Hepatocyte (in vitro differentiated cells): ENCODE results near the gene ANKRD44. TPM values are rescaled to one million over a fixed set of nuclear protein-coding genes. Genes with fewer than 3 reads are reported as not detected.

Experiments used
- DNase-seq: peaks from one replicate; pipeline ENCODE4 v3.0.0-alpha.2; 2016; ENCODE audit warnings: low spot score
- H2AFZ ChIP-seq: fragments of 200-600 bp; sonication (generic); 2 replicates; pipeline ENCODE4 v1.6.0; 2016; ENCODE audit warnings: antibody characterized with exemption, mild to moderate bottlenecking
- H3K27ac ChIP-seq: fragments of 200-600 bp; sonication (generic); 2 replicates; pipeline ENCODE4 v1.5.1; 2016; ENCODE audit warnings: mild to moderate bottlenecking
- H3K27me3 ChIP-seq: fragments of 200-600 bp; sonication (generic); 2 replicates; pipeline ENCODE4 v1.6.1; 2016
- H3K36me3 ChIP-seq: fragments of 200-600 bp; sonication (generic); replicated peaks from 2 replicates; pipeline ENCODE4 v1.5.1; 2016; ENCODE audit warnings: low read depth; ENCODE audit not compliant: insufficient read depth
- H3K4me1 ChIP-seq: fragments of 200-600 bp; sonication (generic); 2 replicates; pipeline ENCODE4 v1.5.1; 2016; ENCODE audit warnings: mild to moderate bottlenecking, moderate library complexity; ENCODE audit not compliant: insufficient read depth
- H3K4me2 ChIP-seq: fragments of 200-600 bp; sonication (generic); 2 replicates; pipeline ENCODE4 v1.6.0; 2016
- H3K4me3 ChIP-seq: fragments of 200-600 bp; sonication (generic); 2 replicates; pipeline ENCODE4 v1.5.1; 2016; ENCODE audit warnings: mild to moderate bottlenecking
- H3K79me2 ChIP-seq: fragments of 200-600 bp; sonication (generic); 2 replicates; pipeline ENCODE4 v1.6.0; 2017; ENCODE audit warnings: mild to moderate bottlenecking
- H3K9me2 ChIP-seq: fragments of 200-600 bp; sonication (generic); replicated peaks from 2 replicates; pipeline ENCODE4 v1.6.0; 2017; ENCODE audit warnings: mild to moderate bottlenecking; ENCODE audit not compliant: insufficient read depth
- H3K9me3 ChIP-seq: fragments of 200-600 bp; sonication (generic); 2 replicates; pipeline ENCODE4 v1.5.1; 2016; ENCODE audit warnings: low read depth, mild to moderate bottlenecking
- H4K20me1 ChIP-seq: fragments of 200-600 bp; sonication (generic); 2 replicates; pipeline ENCODE4 v1.6.0; 2016; ENCODE audit warnings: mild to moderate bottlenecking; ENCODE audit not compliant: insufficient read depth, poor library complexity, severe bottlenecking
- CTCF ChIP-seq: fragments of 200-600 bp; sonication (generic); IDR thresholded peaks from 2 replicates; pipeline ENCODE4 v1.5.1; 2016; ENCODE audit warnings: antibody characterized with exemption, mild to moderate bottlenecking; ENCODE audit not compliant: poor library complexity
- EZH2 ChIP-seq: fragments of 200-600 bp; sonication (generic); IDR thresholded peaks from 2 replicates; pipeline ENCODE4 v1.6.1; 2016; ENCODE audit warnings: antibody characterized with exemption, mild to moderate bottlenecking, borderline replicate concordance
- EZH2phosphoT487 ChIP-seq: fragments of 200-600 bp; sonication (generic); IDR thresholded peaks from one replicate; pipeline ENCODE4 v1.6.1; 2018; ENCODE audit warnings: antibody characterized with exemption, mild to moderate bottlenecking, low read depth, moderate library complexity; ENCODE audit not compliant: unreplicated experiment, severe bottlenecking
- WGBS: methylation state at CpG from one replicate; pipeline ENCODE4 v1.1.6; 2016; ENCODE audit warnings: low lambda C conversion rate; ENCODE audit errors: missing lambda C conversion rate; 5-methylcytosine and 5-hydroxymethylcytosine counted together
- polyA plus RNA-seq: library from polyadenylated mRNA; unstranded; fragments of >200 nt; fragmentation: Nextera tagmentation; extraction: Ambion mirVana; gene quantifications from 2 replicates; pipeline ENCODE4 v1.2.1, GENCODE V29; 2016
- total RNA-seq: library from RNA; depleted of rRNA; stranded (reverse); fragments of >200 nt; gene quantifications from 2 replicates; pipeline ENCODE4 v1.2.3, GENCODE V29; 2014

The ANKRD44 gene
- total and polyA plus RNA-seq, 2 experiments from 2014 or later: 5.9 to 9.1 TPM

- no peak overlapping the region for H3K4me2 ChIP-seq
- no peaks in the 10 kb centered on the region for H3K27me3 ChIP-seq
- no peak overlapping the region for H3K4me3 ChIP-seq
- no peak overlapping the region for H2AFZ ChIP-seq
- H3K9me3 ChIP-seq: no peaks in the 10 kb centered on the region
- TF ChIP-seq EZH2phosphoT487 (no peak), CTCF (no peak), EZH2 (no peak)
- H3K36me3 ChIP-seq: no peaks in the 10 kb centered on the region
- no peaks in the 10 kb centered on the region for H3K79me2 ChIP-seq
- peak; percentile 30 for DNase-seq
- no peaks in the 10 kb centered on the region for H3K9me2 ChIP-seq
- peak overlapping the region; percentile 26 for H3K27ac ChIP-seq
- WGBS: 85% methylated on average over 3 of the region's 3 CpGs
- no peaks in the 10 kb centered on the region for H4K20me1 ChIP-seq
- no peaks in the 10 kb centered on the region for H3K4me1 ChIP-seq
Measured at GRCh38 chr2:196959734-196960338, 350.7 kb downstream of the ANKRD44 start.

GRCh38 chr2:196959281-196959680 is 351.3 kb downstream of the ANKRD44 start:
- Histone ChIP-seq H3K4me2 (no peak overlapping the region), H3K27me3 (no peaks in the 10 kb centered on the region), H3K9me2 (no peaks in the 10 kb centered on the region), H3K4me3 (no peak overlapping the region), H3K27ac (no peak overlapping the region), H3K9me3 (no peaks in the 10 kb centered on the region), H3K36me3 (no peaks in the 10 kb centered on the region), H4K20me1 (no peaks in the 10 kb centered on the region), H3K79me2 (no peaks in the 10 kb centered on the region), H2AFZ (no peak overlapping the region), H3K4me1 (no peaks in the 10 kb centered on the region)
- WGBS: 89% methylated on average over 2 of the region's 2 CpGs
- DNase-seq: no peak
- TF ChIP-seq EZH2 (no peak), EZH2phosphoT487 (no peak), CTCF (no peak)

GRCh38 chr2:196957881-196958525 is 352.6 kb downstream of the ANKRD44 start:
- TF ChIP-seq EZH2 (no peak), EZH2phosphoT487 (no peak), CTCF (no peak)
- H2AFZ ChIP-seq: no peak overlapping the region

More at GRCh38 chr2:196957881-196958525, 352.6 kb downstream of the ANKRD44 start:
- H4K20me1 ChIP-seq: no peaks in the 10 kb centered on the region
- no peaks in the 10 kb centered on the region for H3K9me2 ChIP-seq
- no peaks in the 10 kb centered on the region for H3K79me2 ChIP-seq
- H3K9me3 ChIP-seq: no peaks in the 10 kb centered on the region
- H3K4me1 ChIP-seq: no peaks in the 10 kb centered on the region
- H3K27me3 ChIP-seq: no peaks in the 10 kb centered on the region
- 90% methylated on average over 1 of the region's 1 CpG for WGBS
- H3K27ac ChIP-seq: no peak overlapping the region
- H3K4me3 ChIP-seq: no peak overlapping the region
- no peaks in the 10 kb centered on the region for H3K36me3 ChIP-seq
- no peak overlapping the region for H3K4me2 ChIP-seq
- no peak for DNase-seq
